GM12878 (cell line): Measurements from ENCODE around the gene RHBDD3. TPM values are rescaled to one million over a fixed set of nuclear protein-coding genes. Genes with fewer than 3 reads are reported as not detected.
A peak's percentile ranks its signal among the peaks of the same experiment; 100 is the strongest.

Experiments used
- ATAC-seq: fragments of 200-7000 bp; cut with Tn5 transposase; 3 replicates; pipeline ENCODE4 v1.9.1; 2020; ENCODE audit warnings: mild to moderate bottlenecking, moderate library complexity
- BruUV-seq: library from RNA; stranded (reverse); fragments of 400-500 nt; replicated peaks from 2 replicates; lab custom pipeline; 2021; lab: Mats Ljungman, UMichigan
- CTCF ChIA-PET: fragments of 300-600 bp; sonication (Branson Sonifier 250); formaldehyde crosslinking; extraction: SDS; loops from one replicate; lab custom pipeline; 2021; ENCODE audit warnings: inconsistent platforms; lab: Yijun Ruan, JAX
- POLR2A ChIA-PET: fragments of 350-600 bp; formaldehyde crosslinking; extraction: SDS; loops from one replicate; lab custom pipeline; 2021; ENCODE audit warnings: inconsistent platforms; lab: Charles Lee
- RAD21 ChIA-PET: fragments of 300-600 bp; sonication (Branson Sonifier 250); formaldehyde crosslinking; loops from one replicate; lab custom pipeline; 2023; ENCODE audit warnings: antibody characterized with exemption; ENCODE audit not compliant: unreplicated experiment; lab: Charles Lee
- SMC1A ChIA-PET: fragments of 300-600 bp; sonication (Branson Sonifier 250); formaldehyde crosslinking; loops from one replicate; lab custom pipeline; 2023; ENCODE audit not compliant: unreplicated experiment, uncharacterized antibody; lab: Charles Lee
- DNase-seq: peaks from one replicate; pipeline ENCODE4 v3.0.0-alpha.2; 2011; ENCODE audit warnings: low read depth, low spot score
- FAIRE-seq: peaks from 3 replicates; lab custom pipeline; 2011; peaks lifted over from hg19 to GRCh38; lab: Jason Lieb, UNC
- H2AFZ ChIP-seq: 2 replicates; pipeline ENCODE4 v1.6.0; 2011; ENCODE audit warnings: low read depth, low read length, control low read depth; ENCODE audit not compliant: control insufficient read depth
- H3K27ac ChIP-seq: 2 replicates; pipeline ENCODE4 v1.5.1; 2011; ENCODE audit warnings: control low read depth; ENCODE audit not compliant: control insufficient read depth, insufficient read depth
- H3K27me3 ChIP-seq, 2 experiments: replicated peaks in 1 of 2; 2 replicates each; pipeline versions ENCODE4 v1.6.0 to v1.6.1; 2011; ENCODE audit warnings: low read length in 1 of 2; ENCODE audit not compliant: control insufficient read depth in 2 of 2, insufficient read depth in 2 of 2
- H3K36me3 ChIP-seq, 2 experiments: 2 replicates each; pipeline ENCODE4 v1.5.1; 2011; ENCODE audit warnings: low read length in 1 of 2; ENCODE audit not compliant: control insufficient read depth in 2 of 2, insufficient read depth in 2 of 2
- H3K4me1 ChIP-seq: 2 replicates; pipeline ENCODE4 v1.6.1; 2011; ENCODE audit warnings: mild to moderate bottlenecking, low read length, moderate library complexity, mixed read lengths; ENCODE audit not compliant: control insufficient read depth, insufficient read depth
- H3K4me2 ChIP-seq: 2 replicates; pipeline ENCODE4 v1.6.0; 2011; ENCODE audit warnings: control low read depth; ENCODE audit not compliant: control insufficient read depth, insufficient read depth
- H3K4me3 ChIP-seq: fragments of 200-600 bp; sonication (generic); 2 replicates; pipeline ENCODE4 v1.5.1; 2016
- H3K79me2 ChIP-seq: 2 replicates; pipeline ENCODE4 v1.6.0; 2011; ENCODE audit warnings: low read length; ENCODE audit not compliant: control insufficient read depth, insufficient read depth
- H3K9ac ChIP-seq: 2 replicates; pipeline ENCODE4 v1.8.0; 2011; ENCODE audit warnings: low read length, control low read depth, mixed read lengths; ENCODE audit not compliant: control insufficient read depth, insufficient read depth
- H3K9me3 ChIP-seq: replicated peaks from 3 replicates; pipeline ENCODE4 v1.5.1; 2011; ENCODE audit warnings: mild to moderate bottlenecking, low read length; ENCODE audit not compliant: control insufficient read depth, insufficient read depth
- H4K20me1 ChIP-seq: 2 replicates; pipeline ENCODE4 v1.6.0; 2011; ENCODE audit not compliant: control insufficient read depth, insufficient read depth
- CREB1 ChIP-seq: IDR thresholded peaks from 2 replicates; pipeline ENCODE4 v1.6.1; 2012; ENCODE audit warnings: low read depth, mild to moderate bottlenecking, inconsistent platforms
- MTA2 ChIP-seq: fragments of 450-650 bp; IDR thresholded peaks from 2 replicates; pipeline ENCODE4 v1.6.1; 2016; ENCODE audit warnings: low read depth, mild to moderate bottlenecking, moderate library complexity
- ZZZ3 ChIP-seq: IDR thresholded peaks from 2 replicates; pipeline ENCODE4 v1.6.1; 2011; ENCODE audit warnings: low read depth; ENCODE audit not compliant: control insufficient read depth, insufficient read length
- WGBS: methylation state at CpG from one replicate; pipeline ENCODE4 v1.1.6; 2016; ENCODE audit warnings: low lambda C conversion rate; ENCODE audit not compliant: insufficient replicate concordance, insufficient coverage; ENCODE audit errors: missing lambda C conversion rate; 5-methylcytosine and 5-hydroxymethylcytosine counted together
- in situ Hi-C: fragments of 300-500 bp; cut with MboI; formaldehyde crosslinking; loops from 9 replicates; pipeline ENCODE4 v1.14.3; 2018; ENCODE audit warnings: mixed read lengths
- intact Hi-C: fragments of 100-400 bp; cut with micrococcal nuclease; formaldehyde crosslinking; loops from one replicate; pipeline ENCODE4 v1.14.2; 2022; ENCODE audit not compliant: unreplicated experiment
- polyA plus RNA-seq, 11 experiments: library from polyadenylated mRNA; depleted of rRNA in 4 of 11; unstranded in 6 of 11; stranded (reverse) in 5 of 11; fragments of >200 nt; fragmentation: Nextera tagmentation in 4 of 11; fragmentation: Illumina TruSeq in 1 of 11; extraction: Ambion mirVana in 4 of 11; extraction: Trizol in 1 of 11; gene quantifications; 1 replicate in 1 of 11; 2 replicates in 10 of 11; pipeline versions ENCODE4 v1.2.1 to v1.2.3, GENCODE V29; 2011 to 2016; ENCODE audit warnings: inconsistent platforms in 2 of 11, missing spikeins in 2 of 11, low read depth in 1 of 11
- total RNA-seq, 4 experiments: library from RNA; depleted of rRNA in 3 of 4; stranded (reverse); fragments of >200 nt in 3 of 4; fragmentation: Illumina TruSeq in 1 of 4; extraction: Trizol in 1 of 4; gene quantifications; 2 replicates each; pipeline versions ENCODE4 v1.2.1 to v1.2.3, GENCODE V29; 2013 to 2021

RHBDD3 gene
- total and polyA plus RNA-seq, 10 of the 15 experiments (the other 5 are each of a cell fraction or from before 2014, with no cell fraction given) = 0.27 to 41.2 (median 20.1) TPM

DNA sequence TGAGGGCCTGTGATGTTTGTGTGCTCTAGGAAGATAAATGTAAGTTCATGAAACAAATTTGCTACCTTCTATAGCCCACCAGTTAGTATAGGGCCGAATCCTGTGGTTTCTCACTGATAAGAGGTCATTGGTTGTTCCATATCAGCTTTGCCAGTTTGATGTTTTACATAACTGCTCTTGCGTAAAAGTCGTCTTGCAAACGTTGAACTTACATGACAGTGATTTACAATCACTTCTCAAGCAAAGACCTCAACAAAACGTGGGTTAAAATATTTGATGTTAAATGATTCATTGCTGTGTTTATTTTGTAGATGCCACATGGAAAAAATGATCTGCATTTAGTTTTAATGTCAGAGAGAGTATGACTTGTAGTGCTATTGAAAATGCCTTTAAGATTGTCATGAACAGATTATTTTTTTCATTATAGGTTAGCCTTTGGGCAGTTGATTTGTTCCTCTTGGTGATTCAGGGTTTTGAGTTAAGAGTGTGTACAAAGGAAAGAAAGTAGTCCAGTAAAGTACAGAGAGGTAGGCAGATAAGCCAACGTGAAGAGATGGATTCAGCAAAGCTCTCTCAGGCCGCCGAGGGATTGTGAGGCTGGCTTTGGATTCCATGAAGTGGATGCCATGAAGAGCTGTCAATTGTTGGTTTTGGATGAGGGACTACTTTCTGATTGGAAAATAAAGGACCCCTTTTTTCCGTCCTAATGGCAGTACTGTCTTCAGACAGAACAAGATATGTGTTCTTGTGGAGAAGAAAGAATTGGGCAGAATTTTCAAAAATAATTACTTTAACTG lies 2.9 kb upstream of the RHBDD3 start:
- Histone ChIP-seq H3K79me2 (peaks cover 100% of the 10 kb centered on the region), H3K9me3 (no peaks in the 10 kb centered on the region), H3K9ac (peak overlapping the region; percentile 99), H3K36me3 (peaks cover 5 to 42% of the 10 kb centered on the region in 2 experiments), H2AFZ (no peak overlapping the region), H3K4me3 (peak overlapping the region; percentile 96), H3K27me3 (no peaks in the 10 kb centered on the region), H3K4me2 (peak overlapping the region; percentile 60)
- no TSS peak for BruUV-seq
- POLR2A ChIA-PET = interaction anchor here (0.7 to 1.2 kb wide), 5 partner anchors 9 to 25 kb away, joined by 3 to 5 read pairs (median 4); no protein-coding TSS in a partner anchor
- in situ Hi-C loops = no loop called here
- CTCF ChIA-PET = interaction anchor here (0.6 to 2.5 kb wide), 4 partner anchors 9 to 1680 kb away, joined by 3 to 6 read pairs (median 4); no protein-coding TSS in a partner anchor
- no peak for DNase-seq
- TF ChIP-seq MTA2 = no peak
- no peak for TF ChIP-seq ZZZ3
- TF ChIP-seq CREB1 = 0 out of 2 replicates have a peak, but pooled peaks have one; percentile 22
- TF ChIP-seq, all 136 proteins: peak for 1
- SMC1A ChIA-PET = interaction anchor here (1.1 to 1.7 kb wide), 5 partner anchors 8 to 66 kb away, joined by 3 to 8 read pairs (median 3); no protein-coding TSS in a partner anchor
- WGBS = 15% methylated on average over 9 of the region's 9 CpGs
- H3K4me1 ChIP-seq = peaks cover 7% of the 10 kb centered on the region
- intact Hi-C loops = no loop called here
- FAIRE-seq (no peak), ATAC-seq (no peak)
- 0 out of 2 replicates have a peak overlapping the region, but pooled peaks have one; percentile 1 for H3K27ac ChIP-seq
- peaks cover 22% of the 10 kb centered on the region for H4K20me1 ChIP-seq
- RAD21 ChIA-PET = interaction anchor here (1.1 kb wide), 1 partner anchor 115 kb away, joined by 3 read pairs; no protein-coding TSS in a partner anchor
